ENCODE measurements around the gene SCFD2.
"Not testable (repeated sequence)": the region's sequence is repeated elsewhere in the genome, so short reads cannot be mapped to it uniquely, and the experiment has no call there.

SCFD2 gene

GRCh38 chr4:53094040-53094439 is 271.8 kb downstream of the SCFD2 start:
- DNase-seq, result no peak

DNA sequence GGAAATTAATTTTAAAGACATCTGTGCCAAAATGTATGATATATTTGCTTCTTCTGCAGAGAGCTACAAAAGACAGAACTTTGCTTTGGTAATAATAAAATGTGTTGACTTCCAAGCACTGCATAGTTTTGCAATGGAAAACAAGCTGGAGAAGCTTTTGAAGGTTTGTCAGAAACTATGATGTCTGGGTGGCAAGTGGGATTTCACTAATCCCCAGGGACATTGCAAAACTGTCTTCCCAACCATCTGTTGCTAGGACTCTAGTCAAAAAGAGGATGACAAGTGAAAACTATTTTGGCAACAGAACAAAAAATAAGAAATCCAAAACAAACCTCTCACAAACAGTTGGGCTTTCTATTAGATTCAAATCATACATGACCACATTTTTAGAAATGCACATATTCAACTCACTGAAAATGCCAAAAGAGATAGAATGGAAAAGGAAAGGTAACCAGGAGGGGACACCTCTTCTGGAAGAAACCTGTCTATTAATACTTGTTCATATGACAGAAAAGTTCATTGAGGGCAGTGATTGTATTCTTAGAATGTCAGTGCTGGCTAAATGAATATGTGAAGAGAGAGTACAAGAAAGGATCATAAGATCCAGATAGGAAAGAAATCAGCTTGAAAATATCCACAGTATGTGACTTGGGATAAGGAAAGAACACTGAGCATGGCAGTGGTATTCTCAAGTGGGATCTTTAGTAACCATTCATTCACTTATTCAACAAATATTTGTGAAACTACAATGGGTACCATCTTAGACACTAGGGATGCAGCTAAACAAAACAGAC is 275.7 kb downstream of the SCFD2 start:
- DNase-seq, result no peak

GRCh38 chr4:53088152-53088551 is 277.7 kb downstream of the SCFD2 start:
- DNase-seq, result no peak

- DNase-seq, result no peak
Measured at GRCh38 chr4:53076374-53076958, 289.4 kb downstream of the SCFD2 start.

- no peak for DNase-seq
Measured at GRCh38 chr4:53075162-53075785, 290.6 kb downstream of the SCFD2 start.

- no peak for DNase-seq
Measured at GRCh38 chr4:53068755-53069330, 297.0 kb downstream of the SCFD2 start.

GRCh38 chr4:53067125-53067802 is 298.6 kb downstream of the SCFD2 start:
- no peak for DNase-seq

GRCh38 chr4:53066155-53066554 is 299.7 kb downstream of the SCFD2 start:
- no peak for DNase-seq

- DNase-seq, result no peak
Measured at GRCh38 chr4:53064609-53065008, 301.3 kb downstream of the SCFD2 start.

DNA sequence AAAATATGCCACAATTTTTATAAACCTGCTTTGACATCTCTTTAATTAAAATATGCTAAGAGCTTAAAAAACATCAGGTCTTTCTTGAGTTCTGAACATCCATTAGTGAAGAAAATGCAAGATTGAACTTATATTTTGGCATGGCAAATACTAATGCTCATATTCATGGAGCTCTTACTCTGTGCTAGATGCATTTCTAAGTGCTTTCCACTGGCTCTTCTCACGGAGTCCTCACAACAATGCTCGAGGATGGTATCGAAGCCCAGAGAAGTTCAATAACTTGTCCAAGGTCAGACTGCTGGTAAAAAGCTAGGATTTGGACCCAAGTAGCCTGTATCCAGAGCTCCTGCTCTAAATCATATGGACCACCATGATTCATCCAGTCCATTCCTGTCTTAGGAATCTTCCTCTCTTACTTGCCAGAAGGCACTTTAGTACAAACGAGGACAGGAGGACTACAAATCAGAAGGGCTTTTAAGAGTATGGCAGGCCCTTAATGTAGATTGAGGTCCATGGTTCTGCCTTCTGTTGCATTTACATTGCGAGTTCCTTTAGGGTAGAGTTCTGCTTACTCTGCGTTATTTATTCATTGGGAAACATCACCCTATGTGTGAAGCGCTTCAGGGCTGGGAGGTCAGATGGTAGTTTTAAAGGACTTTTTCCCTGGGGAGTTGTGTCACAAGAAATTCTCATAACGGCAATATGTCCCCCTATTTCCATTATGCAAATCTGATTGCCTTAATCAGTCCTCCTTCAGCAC is 304.6 kb downstream of the SCFD2 start:
- no peak for DNase-seq

- no peak for DNase-seq
Measured at GRCh38 chr4:53060278-53060677, 305.6 kb downstream of the SCFD2 start.

- DNase-seq, result no peak
Measured at GRCh38 chr4:53059871-53060270, 306.0 kb downstream of the SCFD2 start.

GRCh38 chr4:53059256-53059655 is 306.6 kb downstream of the SCFD2 start:
- DNase-seq, result no peak

DNA sequence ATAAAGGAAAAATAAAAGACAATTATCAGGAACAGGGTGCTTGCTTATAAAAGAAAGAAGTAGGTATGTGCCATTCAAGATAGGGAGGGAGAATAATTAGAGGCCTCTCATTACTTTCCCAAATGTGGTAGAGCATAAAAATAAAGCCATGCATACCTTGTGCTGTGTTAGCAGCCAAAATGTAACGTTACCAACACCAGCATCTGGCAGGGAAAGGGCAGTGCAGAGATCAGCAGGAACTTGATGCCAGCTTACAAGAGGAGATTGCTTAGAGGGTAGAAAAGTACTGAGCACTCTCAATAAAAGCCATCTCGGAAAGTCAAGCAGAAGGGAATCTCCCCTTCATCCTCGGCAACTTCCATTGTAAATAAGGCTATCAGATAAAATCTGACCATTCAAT is 308.2 kb downstream of the SCFD2 start:
- DNase-seq, result no peak

- DNase-seq, result not testable (repeated sequence)
Measured at GRCh38 chr4:53057108-53057507, 308.8 kb downstream of the SCFD2 start.

GRCh38 chr4:53055716-53056403 is 310.0 kb downstream of the SCFD2 start:
- DNase-seq, result no peak

GRCh38 chr4:53055274-53055673 is 310.6 kb downstream of the SCFD2 start:
- DNase-seq, result no peak

GRCh38 chr4:53050361-53050774 is 315.5 kb downstream of the SCFD2 start:
- DNase-seq, result no peak

GRCh38 chr4:53049528-53049927 is 316.3 kb downstream of the SCFD2 start:
- DNase-seq, result no peak

GRCh38 chr4:53044651-53044960 is 321.3 kb downstream of the SCFD2 start:
- no peak for DNase-seq

GRCh38 chr4:53043891-53044650 is 321.8 kb downstream of the SCFD2 start:
- no peak for DNase-seq
